ENCODE data around the gene GGNBP2.
"Not testable (repeated sequence)": the region's sequence is repeated elsewhere in the genome, so short reads cannot be mapped to it uniquely, and the experiment has no call there.

Gene GGNBP2

DNA sequence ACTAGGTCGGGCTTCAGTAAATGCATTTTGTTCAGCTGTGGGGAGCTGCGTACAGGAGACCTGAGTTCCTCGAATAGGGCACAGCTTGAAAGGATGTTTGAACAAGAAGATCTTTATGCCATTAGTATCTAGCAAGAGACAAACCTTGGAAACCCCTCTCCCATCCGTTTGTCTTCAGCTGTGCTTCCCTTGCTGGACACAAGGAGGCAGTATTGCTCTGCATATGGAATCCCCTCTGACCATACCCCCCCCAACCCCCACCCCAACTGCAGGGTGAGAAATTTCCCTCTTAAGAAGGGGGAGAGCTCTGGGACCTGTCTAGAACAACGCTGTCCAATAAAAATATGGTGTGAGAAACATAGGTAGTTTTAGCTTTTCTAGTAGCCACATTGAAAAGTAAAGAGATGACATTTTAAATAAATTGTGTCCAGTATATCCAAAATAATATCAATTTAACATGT, 58.2 kb downstream of the GGNBP2 start:
- no peak for DNase-seq

DNA sequence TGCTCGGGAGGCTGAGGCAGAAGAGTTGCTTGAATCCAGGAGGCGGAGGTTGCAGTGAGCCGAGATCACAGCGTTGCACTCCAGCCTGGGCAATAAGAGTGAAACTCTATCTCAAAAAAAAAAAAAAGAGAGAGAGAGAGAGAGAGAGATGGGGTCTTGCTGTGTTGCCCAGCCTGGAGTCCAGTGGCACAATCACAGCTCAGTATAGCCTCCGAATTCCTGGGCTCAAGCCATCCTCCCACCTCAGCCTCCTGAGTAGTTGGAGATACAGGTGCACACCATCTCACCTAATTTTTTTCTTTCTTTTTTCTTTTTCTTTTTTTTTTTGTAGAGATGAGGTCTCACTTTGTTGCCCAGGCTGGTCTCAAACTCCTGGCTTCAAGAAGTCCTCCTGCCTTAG, 60.3 kb downstream of the GGNBP2 start:
- not testable (repeated sequence) for DNase-seq

DNA sequence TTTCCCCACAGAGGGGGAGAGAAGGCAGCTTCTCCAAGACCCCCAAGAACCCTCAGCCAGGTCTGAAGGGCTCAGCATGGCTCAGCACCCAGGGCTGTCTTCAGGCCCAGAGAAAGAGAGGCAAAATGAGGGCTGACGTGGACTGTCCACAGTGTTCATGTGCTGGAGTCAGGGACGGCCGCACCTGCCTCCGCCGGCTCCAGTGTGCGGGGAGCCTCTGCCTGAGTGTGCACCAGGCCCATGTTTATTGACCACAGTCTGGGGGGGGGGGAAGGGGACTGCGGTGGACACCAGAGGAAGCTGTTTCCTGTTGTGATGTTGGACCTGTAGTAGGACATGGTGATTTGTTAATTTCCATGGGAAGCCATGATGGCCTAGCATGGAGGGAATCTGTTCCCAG, 63.6 kb downstream of the GGNBP2 start:
- no peak for DNase-seq

DNA sequence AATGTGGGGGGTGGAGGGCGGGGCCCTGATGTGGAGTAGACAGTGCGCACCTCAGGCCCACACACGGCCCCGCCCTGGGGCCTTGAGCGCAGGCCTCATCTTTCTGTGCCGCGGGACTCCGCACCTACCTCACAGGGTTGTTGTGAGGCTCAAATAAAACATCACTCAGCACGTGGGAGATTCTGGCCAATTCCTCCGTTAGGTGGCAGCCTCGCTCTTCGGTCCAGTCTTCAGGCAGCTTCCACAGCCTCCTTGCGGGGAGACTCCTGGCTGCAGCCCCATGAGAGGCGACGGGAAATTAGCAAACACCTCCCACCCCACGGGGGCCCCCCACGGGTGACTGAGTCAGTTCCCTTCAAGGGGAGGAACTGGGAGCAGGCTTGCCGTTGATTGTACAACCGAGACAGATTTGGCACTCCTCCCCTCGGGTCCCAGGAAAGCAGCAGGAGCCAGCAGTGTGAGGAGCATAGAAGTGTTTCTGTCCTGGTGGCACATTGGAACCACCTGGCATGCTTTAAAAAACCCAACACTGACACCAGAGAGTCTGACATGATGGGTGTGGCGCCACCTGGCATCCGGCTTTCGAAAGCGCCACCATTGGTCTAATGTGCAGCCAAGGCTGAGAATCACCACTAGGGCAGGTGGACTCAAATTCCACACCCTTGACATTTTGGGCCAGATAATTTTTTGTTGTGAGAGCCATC, 64.2 kb downstream of the GGNBP2 start:
- peak; percentile 32 for DNase-seq

DNA sequence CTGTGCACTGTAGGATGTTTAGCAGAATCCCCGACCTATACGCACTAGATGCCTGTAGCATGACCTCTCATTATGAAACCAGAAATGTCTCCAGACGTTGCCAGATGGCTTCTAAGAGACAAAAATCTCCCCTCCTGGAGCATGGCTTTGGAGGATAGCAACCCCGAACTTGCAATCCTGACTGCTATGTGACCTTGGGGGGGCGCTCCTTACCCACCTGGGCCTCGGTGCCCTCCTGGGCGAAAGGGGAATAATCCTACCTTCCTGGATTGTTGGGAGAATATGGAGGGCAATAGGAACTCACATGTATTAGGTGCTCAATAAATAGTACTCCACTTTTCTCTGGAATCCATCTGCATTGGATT, 64.8 kb downstream of the GGNBP2 start:
- DNase-seq = no peak

DNA sequence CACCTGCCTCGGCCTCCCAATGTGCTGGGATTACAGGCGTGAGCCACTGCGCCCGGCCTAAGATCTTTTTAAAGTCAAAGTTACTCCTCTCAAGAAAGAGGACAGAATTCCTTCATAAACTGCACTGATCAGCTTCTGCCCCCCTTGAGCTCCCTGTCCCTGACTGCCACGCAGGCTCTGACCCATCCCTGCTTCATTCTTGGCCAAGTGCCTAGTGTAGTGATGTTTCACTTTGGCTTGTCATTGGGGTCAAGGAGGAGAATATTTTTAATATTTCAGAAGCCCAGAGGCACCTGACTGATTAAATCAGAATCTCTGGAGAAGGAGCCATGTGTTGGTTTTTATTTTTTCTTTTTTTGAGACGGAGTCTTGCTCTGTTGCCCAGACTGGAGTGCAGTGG, 65.8 kb downstream of the GGNBP2 start:
- no peak for DNase-seq

DNA sequence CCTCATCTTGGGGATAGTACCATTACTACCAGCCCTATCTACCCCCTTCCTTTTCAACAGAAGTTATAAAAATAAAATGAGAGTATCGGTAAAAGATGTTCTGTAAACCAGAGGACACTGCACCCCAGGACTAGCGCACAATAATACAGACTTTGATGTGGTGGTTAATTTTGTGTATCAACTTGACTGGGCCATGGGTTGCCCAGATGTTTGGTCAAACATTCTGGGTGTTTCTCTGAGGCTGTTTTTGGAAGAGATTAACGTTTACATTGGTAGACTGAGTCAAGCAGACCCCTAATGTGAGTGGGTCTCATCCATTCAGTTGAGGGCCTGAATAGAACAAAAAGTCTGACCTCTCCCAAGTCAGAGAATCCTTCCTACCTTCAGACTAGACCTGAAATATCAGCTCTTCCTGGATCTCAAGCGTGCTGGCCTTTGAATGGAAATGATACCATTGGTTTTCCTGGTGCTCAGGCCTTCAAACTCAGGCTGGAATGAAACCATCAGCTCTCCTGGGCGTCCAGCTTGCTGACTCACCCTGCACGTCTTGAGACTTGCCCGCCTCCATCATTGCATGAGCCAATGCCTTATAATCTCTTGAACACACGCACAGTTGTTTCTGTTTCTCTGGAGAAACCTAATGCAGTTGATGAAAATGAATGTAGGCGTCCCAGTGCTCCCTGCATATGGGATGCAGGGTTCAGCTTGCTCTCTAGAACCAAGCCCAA, 66.8 kb downstream of the GGNBP2 start:
- peak; percentile 16 for DNase-seq

DNA sequence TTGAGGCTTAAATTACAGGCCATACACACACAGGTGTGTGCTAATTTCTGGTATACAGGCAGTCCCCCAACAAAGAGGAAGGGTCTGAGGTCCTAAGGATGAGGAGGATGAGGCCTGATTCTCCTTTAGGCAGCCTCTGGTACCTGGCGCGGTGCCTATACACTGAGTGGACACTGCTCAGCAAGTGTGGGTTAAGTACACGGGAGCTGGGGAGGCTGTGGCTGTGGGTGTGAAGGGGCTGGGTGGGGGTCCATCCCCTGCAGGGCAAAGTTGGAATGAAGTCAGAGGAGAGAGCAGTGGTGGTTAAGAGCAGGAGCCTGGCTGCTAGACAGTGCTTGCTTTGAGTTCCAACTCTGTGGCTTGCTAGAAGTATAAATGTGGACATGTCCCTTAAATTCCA, 67.6 kb downstream of the GGNBP2 start:
- no peak for DNase-seq

DNA sequence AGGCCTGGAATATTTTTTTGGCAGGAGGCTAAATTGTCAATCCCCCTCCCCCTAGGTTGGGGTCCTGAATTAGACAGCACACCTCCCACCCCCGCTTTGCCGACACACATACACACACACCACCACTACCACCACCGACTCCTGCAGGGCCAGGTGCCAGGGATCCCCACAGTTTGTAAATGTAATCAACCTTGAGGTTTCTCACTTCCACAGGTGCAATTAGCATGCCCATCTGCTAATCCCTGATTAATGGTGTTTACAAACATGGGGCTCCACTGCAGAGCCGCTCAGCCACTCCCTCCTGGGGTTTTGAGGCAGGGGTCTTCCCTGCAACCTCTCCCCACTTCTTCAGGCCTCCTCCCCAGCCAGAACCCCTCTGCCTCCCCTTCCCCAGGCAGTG, 68.4 kb downstream of the GGNBP2 start:
- no peak for DNase-seq

DNA sequence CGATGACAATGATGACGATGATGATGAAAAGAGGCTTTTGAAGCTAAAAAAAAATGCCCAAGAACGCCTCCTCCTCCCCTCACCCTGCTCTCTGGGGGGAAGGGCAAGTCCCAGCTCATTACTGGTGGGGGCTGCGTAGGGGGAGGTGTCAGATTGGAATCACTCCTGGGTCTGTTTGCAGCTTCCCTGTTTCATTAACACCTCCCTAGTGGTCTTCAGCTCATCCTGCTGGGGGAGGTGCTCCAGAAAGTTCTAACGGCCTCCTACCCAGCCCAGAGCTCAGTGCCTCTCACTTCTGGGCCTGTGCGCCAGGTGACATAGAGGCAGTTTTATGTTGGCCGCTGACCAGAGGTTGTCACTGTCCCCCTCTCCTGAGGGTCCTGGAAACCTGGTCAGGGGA, 69.4 kb downstream of the GGNBP2 start:
- DNase-seq = no peak

DNA sequence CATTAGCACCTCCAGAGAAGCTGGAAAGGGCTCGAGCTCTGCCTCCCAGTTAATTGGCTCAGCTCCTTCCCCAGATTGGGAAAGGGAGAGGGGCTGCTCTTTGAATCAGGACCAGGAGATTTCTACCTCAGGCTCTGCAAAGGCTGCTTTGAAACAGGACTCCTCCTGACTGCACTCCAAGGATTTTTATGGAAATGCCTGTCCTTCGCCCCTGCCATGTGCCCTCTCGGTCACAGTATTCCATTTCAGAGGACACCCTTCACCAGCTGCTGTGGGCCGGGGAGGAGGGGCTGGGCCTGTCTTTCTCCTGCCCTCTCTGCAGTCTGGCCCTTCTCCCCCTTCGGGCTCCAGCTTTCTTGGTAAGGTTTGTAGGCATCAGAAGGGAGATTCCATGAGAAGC, 70.2 kb downstream of the GGNBP2 start:
- DNase-seq = no peak

DNA sequence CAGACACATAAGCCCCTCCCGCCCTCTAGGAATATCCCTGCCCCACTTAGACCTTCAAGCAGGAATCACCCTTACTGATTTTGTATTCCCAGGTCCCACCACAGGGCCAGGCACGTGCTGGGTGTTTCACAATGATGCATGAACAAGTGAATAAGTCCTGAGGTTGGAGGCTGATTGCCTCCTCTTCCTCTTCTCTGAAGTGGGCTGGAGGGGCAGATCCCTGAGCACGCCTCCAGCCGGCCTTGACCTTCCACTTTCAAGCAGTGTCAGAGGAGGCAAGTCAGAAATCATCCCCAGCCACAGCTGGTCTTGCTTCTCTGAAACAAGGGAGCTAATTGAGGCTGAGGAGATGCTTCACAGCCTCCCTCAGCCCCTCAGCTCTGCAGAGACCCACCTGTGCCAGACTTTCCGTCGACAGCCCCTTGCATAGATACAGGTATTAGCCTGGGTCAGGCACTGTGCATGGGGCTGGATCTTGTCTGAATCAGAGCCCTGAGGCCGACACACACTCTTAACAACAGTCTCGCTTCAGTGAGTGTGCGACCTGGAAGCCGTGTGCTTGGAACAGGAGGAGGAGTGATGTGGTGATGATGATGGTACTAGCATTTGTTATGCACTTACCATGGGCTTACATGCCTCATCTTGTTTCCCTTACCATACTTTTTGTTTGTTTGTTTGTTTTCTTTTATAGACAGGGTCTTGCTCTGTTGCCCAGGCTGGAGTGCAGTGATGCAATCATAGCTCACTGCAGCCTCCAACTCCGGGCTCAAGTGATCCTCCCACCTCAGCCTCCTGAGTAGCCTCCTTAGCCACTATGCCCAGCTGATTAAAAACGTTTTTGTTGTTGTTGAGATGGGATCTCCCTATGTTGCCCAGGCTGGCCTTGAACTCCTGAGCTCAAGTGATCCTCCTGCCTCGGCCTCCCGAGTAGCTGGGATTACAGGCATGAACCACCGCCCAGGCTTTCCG, 71.6 kb downstream of the GGNBP2 start:
- DNase-seq = no peak

DNA sequence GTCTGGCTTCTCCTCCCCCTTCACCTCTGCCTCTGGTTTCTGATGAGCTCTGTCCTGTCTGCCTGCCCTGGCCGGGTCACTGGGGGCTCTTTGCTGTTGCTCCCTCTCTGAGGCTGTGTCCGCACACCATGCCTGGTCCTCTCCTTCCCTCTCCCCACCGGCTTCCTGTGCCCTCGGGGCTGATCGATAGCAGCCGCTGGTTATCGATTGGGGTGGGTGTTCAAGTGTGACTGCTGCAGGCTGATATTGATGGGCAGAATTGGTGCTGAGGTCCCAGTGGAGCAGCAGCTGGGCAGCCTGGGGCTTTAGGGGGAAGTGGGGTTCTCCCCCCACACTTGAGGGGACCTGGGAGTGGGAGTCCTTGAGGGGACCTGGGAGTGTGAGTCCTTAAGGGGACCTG, 73.1 kb downstream of the GGNBP2 start:
- DNase-seq = no peak

DNA sequence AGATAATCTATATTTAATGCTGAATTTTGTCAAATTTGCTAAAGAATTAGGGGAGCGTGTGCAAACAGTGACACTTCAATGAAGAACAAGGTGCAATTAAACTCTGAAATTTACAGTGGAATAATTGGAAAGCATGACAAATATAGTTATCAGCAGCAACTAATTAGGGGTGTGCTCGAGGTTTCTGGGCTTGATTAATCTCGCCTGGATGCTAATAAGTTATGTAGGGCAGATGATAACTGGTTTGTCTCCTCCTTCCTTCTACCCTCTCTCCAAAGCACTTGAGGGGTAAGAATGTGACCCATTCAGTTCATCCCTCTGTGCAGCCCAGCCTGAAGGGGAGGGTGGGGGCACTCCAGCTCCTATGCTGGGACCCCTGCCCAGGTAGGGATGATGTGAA, 78.6 kb downstream of the GGNBP2 start:
- no peak for DNase-seq

DNA sequence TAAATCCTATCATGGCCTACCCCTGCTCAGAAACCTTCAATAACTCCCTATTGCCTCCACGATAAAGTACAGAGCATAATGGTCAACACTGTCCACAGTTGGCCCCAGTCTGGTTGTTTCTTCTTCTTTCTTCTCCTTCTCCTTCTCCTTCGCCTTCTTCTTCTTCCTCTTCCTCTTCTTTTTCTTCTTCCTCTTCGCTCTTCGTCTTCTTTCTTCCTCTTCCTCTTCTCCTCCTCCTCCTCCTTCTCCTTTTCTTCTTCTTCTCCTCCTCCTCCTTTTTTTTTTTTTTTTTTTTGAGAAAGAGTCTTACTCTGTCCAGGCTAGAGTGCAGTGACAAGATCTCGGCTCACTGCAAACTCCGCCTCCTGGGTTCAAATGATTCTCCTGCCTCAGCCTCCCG, 80.5 kb downstream of the GGNBP2 start:
- DNase-seq = no peak

DNA sequence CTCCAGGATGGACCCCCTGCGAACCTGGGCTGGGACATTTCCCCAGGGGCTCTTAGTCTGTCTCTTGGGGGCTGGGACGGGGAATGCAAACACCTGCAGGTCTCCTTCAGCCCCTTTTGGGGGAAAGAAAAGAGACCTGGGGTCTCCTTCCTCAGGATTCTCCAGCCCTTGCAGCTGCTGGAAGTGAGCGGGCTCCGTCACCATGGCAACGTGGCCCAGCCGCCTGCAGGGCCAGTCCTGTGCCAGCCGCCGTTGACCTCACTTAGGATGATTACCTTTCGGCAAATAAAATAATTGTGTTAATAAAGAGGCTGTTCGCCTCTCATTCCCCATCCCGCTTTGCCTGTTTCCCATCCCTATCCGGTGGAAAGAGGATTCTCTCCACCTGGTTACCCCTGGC, 82.4 kb downstream of the GGNBP2 start:
- DNase-seq = no peak

DNA sequence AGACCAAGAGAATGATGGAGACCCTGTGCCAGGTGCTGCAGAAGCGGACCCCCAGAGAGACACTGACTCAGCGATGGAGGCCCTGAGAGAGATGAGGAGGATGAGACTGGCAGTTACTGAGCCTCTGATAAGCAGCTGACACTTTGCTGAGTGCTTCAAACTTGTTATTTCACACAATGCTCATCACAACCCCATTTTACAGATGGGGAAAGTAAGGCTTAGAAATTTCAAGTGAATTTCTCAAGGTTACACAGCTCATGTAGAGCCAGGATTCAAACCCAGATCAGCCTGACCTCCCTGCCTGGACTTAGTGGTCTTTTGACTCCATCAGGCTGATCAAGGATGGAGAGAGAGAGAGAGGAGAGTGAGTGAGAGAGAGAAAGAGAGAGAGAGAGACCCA, 83.9 kb downstream of the GGNBP2 start:
- no peak for DNase-seq

DNA sequence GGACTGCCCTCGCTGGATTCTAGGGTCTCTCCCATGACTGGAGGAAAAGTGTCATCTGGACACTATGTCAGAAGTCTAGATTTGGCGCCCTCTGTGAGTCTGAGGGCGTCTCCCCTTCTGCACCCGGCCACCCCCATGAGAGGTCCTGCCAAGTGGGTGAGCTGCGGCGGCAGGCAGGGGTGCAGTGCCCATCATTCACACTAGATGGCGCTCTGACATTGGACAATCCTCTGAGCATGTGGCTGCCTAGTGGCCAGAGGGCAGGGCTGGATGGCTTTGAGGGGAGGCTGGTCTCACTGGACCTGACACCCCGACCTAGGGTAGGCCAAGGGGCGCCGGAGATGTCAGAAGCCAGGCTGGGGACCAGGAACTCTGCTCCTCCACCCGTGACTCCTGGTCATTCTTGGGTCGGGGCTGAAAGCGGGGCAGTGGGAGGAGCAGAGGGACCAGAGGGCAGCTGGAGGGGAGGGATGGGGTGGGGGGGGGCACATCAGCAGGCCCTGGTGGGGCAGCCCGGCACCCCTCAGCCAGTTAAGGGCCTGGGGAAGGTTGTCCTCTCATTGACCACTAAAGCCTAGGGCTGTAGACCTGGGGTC, 84.6 kb downstream of the GGNBP2 start:
- peak; percentile 26 for DNase-seq

DNA sequence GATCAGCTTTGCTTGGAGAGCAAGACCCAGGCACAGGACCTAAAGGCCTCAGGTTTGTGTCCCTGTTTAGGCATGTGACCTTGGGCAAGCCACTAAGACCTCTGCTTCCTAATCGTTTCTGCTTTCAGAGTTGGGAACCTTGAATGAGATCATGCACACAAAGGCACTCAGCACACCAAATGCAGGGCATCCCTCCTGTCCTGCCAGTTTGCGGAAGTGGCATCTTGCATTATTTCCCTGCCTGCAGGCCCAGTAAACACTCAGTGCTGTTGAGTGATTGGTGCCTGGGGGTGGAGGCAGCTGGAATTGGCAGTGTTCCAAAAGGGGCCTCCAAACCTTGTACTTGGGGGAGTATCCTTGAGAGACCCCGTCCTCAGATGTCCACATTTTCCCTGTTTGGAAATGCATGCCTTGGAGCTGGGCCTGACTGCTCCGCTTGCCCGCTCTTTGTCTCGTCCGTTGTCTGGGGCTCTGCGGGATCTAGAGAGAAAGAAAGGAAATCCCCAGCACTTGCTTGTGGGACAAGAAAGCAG, 85.3 kb downstream of the GGNBP2 start:
- DNase-seq = no peak

DNA sequence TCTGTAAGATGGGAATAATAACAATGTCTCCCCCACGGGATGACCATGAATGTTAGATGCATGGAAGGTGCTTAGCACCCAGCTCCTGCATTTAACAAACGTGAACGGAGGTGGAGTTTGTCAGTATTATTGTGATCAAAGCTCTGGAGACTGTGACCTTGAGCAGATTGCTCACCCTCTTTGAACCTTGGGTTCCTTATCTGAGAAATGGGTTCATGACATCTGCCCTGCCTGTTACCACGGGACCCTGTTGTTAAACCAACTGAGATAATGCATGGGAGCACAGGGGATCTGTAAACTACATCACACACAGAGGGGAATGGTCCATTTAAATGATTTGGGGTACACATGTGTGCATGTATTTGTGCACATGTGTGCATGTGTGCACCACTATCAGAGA, 86.3 kb downstream of the GGNBP2 start:
- DNase-seq = no peak

DNA sequence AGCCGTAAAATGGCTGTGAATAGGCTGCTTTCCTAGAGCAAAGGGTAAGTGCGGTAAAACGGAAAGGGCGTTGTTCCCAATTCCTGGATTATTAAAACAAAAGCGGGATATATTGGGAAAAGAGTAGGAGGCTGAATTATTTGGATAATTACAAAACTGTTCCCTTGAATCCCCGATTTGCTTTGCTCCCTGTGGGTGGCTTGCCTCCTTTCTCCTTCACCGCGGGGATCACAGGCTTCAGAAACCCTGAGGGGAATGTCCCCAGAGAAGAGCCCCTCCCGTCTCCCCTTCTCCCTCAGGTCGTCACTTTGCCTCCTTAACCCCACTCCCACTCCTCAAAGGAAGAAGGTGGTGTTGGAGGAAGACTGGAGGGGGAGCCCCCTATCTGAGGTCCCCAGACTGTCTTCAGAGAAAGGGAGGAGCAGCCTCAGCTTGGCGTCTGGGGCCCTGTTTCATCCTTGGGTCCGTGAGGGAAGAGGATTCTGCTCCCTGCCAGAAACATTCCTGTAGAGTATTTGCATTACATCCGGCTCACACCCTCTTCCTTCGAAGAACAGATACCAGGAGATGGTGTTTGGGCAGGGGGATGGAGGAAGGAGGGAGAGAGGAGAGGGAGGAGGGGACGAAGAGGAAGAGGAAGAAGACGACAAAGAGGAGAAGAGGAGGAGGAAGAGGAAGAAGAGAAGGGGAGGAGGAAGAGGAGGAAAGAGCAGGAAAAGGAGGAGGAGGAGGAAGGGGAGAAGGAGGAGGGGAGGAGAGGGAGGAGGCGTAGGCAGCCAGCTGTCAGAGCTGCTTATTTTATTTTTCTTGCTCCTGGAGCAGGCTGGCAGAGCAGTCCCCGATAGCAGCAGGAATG, 88.4 kb downstream of the GGNBP2 start:
- no peak for DNase-seq

Data from GOT3 (cell line).